Measurements from ENCODE around the gene FBN2.

DNA sequence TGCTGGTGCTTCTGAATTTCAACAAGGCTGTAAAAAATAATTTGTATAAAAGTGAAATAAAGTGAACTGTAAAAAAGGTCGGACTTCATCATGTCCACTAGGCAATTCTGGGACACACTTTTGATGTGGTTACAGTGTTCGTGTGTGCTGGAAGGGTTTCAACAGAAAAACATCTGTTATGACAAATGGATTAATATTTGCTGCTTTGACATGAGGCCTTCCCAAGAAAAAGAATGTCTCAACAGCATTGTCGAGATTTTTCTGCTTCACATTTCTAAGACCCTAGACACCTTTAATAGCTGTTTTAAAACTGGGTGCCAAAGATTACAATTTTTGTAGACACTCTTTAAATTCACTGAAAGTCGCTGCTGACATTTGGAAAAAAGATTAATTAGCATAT lies 237.9 kb downstream of the FBN2 start:
- TF ChIP-seq CTCF (IDR thresholded peaks at IDR 0.05; ENCODE audit: poor library complexity) (no peak), EZH2 (IDR thresholded peaks at IDR 0.05; ENCODE audit: borderline replicate concordance) (no peak)
